Loucy (cell line): ENCODE results near the gene FGD5.

ENCODE experiments used
- H2AFZ ChIP-seq: fragments of 200-600 bp; sonication (generic); 2 replicates; pipeline ENCODE4 v1.6.0; 2016; ENCODE audit warnings: antibody characterized with exemption, mild to moderate bottlenecking, low read length, moderate library complexity
- H3F3A ChIP-seq: fragments of 200-600 bp; 2 replicates; pipeline ENCODE4 v1.6.0; 2016; ENCODE audit warnings: antibody characterized with exemption, low read depth, mild to moderate bottlenecking
- H3K27me3 ChIP-seq: fragments of 200-600 bp; sonication (generic); 2 replicates; pipeline ENCODE4 v1.6.1; 2014; ENCODE audit warnings: low read length, mild to moderate bottlenecking; ENCODE audit not compliant: insufficient read depth, poor library complexity, severe bottlenecking
- H3K36me3 ChIP-seq: fragments of 200-600 bp; sonication (generic); 2 replicates; pipeline ENCODE4 v1.6.1; 2016; ENCODE audit warnings: low read length; ENCODE audit not compliant: insufficient read depth
- H3K4me1 ChIP-seq: fragments of 200-600 bp; sonication (generic); 2 replicates; pipeline ENCODE4 v1.5.1; 2014; ENCODE audit warnings: low read length, mild to moderate bottlenecking; ENCODE audit not compliant: insufficient read depth, poor library complexity, severe bottlenecking
- H3K4me2 ChIP-seq: fragments of 200-600 bp; sonication (generic); 2 replicates; pipeline ENCODE4 v1.6.0; 2014; ENCODE audit warnings: antibody characterized with exemption, low read length, low read depth, mild to moderate bottlenecking; ENCODE audit not compliant: poor library complexity, severe bottlenecking
- H3K4me3 ChIP-seq: fragments of 200-600 bp; sonication (generic); 2 replicates; pipeline ENCODE4 v1.5.1; 2014; ENCODE audit warnings: low read length, mild to moderate bottlenecking, mixed read lengths; ENCODE audit not compliant: poor library complexity, severe bottlenecking
- H3K79me2 ChIP-seq: fragments of 200-600 bp; sonication (generic); 2 replicates; pipeline ENCODE4 v1.6.1; 2014; ENCODE audit warnings: low read length; ENCODE audit not compliant: insufficient read depth
- H3K9ac ChIP-seq: fragments of 200-600 bp; sonication (generic); 2 replicates; pipeline ENCODE4 v1.6.0; 2014; ENCODE audit warnings: mild to moderate bottlenecking, low read depth, low read length, moderate library complexity; ENCODE audit not compliant: poor library complexity, severe bottlenecking
- H3K9me2 ChIP-seq: fragments of 200-600 bp; sonication (generic); replicated peaks from 2 replicates; pipeline ENCODE4 v1.6.1; 2016; ENCODE audit warnings: low read depth, low read length, mixed read lengths
- H3K9me3 ChIP-seq: fragments of 200-600 bp; sonication (generic); 2 replicates; pipeline ENCODE4 v1.6.1; 2014; ENCODE audit warnings: mild to moderate bottlenecking, antibody characterized with exemption, low read length, low read depth; ENCODE audit not compliant: insufficient read depth
- H4K20me1 ChIP-seq: fragments of 200-600 bp; sonication (generic); 2 replicates; pipeline ENCODE4 v1.6.0; 2014; ENCODE audit warnings: antibody characterized with exemption, low read length, mild to moderate bottlenecking; ENCODE audit not compliant: insufficient read depth, poor library complexity, severe bottlenecking
- CTCF ChIP-seq: fragments of 200-600 bp; sonication (generic); conservative IDR thresholded peaks from 2 replicates; pipeline ENCODE4 v1.5.1; 2014; ENCODE audit warnings: mild to moderate bottlenecking, antibody characterized with exemption, low read length
- EZH2phosphoT487 ChIP-seq: fragments of 200-600 bp; IDR thresholded peaks from 2 replicates; pipeline ENCODE4 v1.6.1; 2018; ENCODE audit warnings: antibody characterized with exemption, mild to moderate bottlenecking, moderate library complexity, borderline replicate concordance

FGD5 gene

GRCh38 chr3:14929310-14930074 is 110.7 kb downstream of the FGD5 start:
- H3K9me3 ChIP-seq, result no peaks in the 10 kb centered on the region
- no peak overlapping the region for H3K4me2 ChIP-seq
- no peak overlapping the region for H3K4me3 ChIP-seq
- H3K9ac ChIP-seq, result no peak overlapping the region
- H3K36me3 ChIP-seq, result no peaks in the 10 kb centered on the region
- no peaks in the 10 kb centered on the region for H4K20me1 ChIP-seq
- H3F3A ChIP-seq, result no peaks in the 10 kb centered on the region
- peaks cover 4% of the 10 kb centered on the region for H3K4me1 ChIP-seq
- no peaks in the 10 kb centered on the region for H3K9me2 ChIP-seq
- H3K79me2 ChIP-seq, result no peaks in the 10 kb centered on the region
- TF ChIP-seq CTCF (no peak), EZH2phosphoT487 (no peak)
- H3K27me3 ChIP-seq, result no peaks in the 10 kb centered on the region
- peak overlapping the region; percentile 41; the same call in 1 of the 2 replicates for H2AFZ ChIP-seq

GRCh38 chr3:14933820-14934425 is 115.2 kb downstream of the FGD5 start:
- no peaks in the 10 kb centered on the region for H3K27me3 ChIP-seq
- no peaks in the 10 kb centered on the region for H3K9me2 ChIP-seq
- no peaks in the 10 kb centered on the region for H3K79me2 ChIP-seq
- TF ChIP-seq CTCF (no peak), EZH2phosphoT487 (no peak)
- no peaks in the 10 kb centered on the region for H3K36me3 ChIP-seq
- no peak overlapping the region for H3K4me3 ChIP-seq
- no peaks in the 10 kb centered on the region for H4K20me1 ChIP-seq
- no peaks in the 10 kb centered on the region for H3F3A ChIP-seq
- H3K9me3 ChIP-seq, result no peaks in the 10 kb centered on the region
- no peak overlapping the region for H3K9ac ChIP-seq
- H3K4me2 ChIP-seq, result no peak overlapping the region
- no peaks in the 10 kb centered on the region for H3K4me1 ChIP-seq
- H2AFZ ChIP-seq, result no peak overlapping the region

- Histone ChIP-seq H3F3A (no peaks in the 10 kb centered on the region), H3K4me2 (no peak overlapping the region), H3K9me2 (no peaks in the 10 kb centered on the region), H2AFZ (no peak overlapping the region), H3K9me3 (no peaks in the 10 kb centered on the region), H3K9ac (no peak overlapping the region), H3K4me3 (no peak overlapping the region), H3K4me1 (no peaks in the 10 kb centered on the region), H3K79me2 (no peaks in the 10 kb centered on the region), H3K36me3 (no peaks in the 10 kb centered on the region), H4K20me1 (no peaks in the 10 kb centered on the region), H3K27me3 (no peaks in the 10 kb centered on the region)
- TF ChIP-seq CTCF, result no peak
- TF ChIP-seq EZH2phosphoT487, result no peak
Measured at GRCh38 chr3:14935592-14936345, 117.0 kb downstream of the FGD5 start.
